ENCODE measurements around the gene GOLGA6D. TPM values are rescaled to one million over a fixed set of nuclear protein-coding genes. Genes with fewer than 3 reads are reported as not detected.
"Not testable (repeated sequence)": the region's sequence is repeated elsewhere in the genome, so short reads cannot be mapped to it uniquely, and the experiment has no call there.

The GOLGA6D gene, protein sequence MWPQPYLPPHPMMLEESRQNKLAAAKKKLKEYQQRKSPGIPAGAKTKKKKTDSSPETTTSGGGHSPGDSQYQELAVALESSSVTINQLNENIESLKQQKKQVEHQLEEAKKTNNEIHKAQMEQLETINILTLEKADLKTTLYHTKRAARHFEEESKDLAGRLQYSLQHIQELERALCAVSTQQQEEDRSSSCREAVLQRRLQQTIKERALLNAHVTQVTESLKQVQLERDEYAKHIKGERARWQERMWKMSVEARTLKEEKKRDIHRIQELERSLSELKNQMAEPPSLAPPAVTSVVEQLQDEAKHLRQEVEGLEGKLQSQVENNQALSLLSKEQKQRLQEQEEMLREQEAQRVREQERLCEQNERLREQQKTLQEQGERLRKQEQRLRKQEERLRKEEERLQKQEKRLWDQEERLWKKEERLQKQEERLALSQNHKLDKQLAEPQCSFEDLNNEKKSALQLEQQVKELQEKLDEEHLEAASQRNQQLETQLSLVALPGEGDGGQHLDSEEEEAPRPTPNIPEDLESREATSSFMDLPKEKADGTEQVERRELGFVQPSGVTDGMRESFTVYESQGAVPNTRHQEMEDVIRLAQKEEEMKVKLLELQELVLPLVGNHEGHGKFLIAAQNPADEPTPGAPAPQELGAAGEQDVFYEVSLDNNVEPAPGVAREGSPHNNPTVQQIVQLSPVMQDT
- total RNA-seq (2021) (2.1 to 2.6 TPM (median 2.6 TPM) in 3 replicates), Bru-seq, nascent RNA (percentile 13 among the genes with signal in this experiment)
- long read RNA-seq, experiment 1 = 0 reads
- long read RNA-seq, experiment 2 = 0 reads
- long read RNA-seq, experiment 3 = 0 reads

DNA sequence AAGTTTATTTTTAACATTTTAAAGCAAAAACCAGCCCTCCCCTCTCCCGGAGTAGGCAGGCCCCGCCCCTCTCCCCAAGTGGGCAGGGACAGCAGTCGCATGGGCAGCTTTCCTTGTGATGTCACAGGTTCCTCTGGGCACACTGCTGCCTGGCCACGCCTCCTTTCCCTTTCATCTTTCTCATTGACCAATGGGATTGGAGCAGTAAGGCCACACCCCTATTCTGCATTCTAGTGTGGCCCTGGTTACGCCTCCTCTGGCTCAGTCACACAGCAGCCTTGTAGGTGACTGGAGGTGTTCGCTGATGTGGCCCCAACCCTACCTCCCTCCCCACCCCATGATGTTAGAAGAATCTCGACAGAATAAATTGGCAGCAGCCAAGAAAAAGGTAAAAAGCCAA lies at the start of gene GOLGA6D:
Gene GOLGA6D, plus strand, starts transcription at position 264 of the 400 bp plus-strand sequence. Its CDS starts 41 bp downstream, at position 305.
- H3K4me3 Mint-ChIP-seq; H3K4me1 Mint-ChIP-seq; CTCF ChIA-PET; ATAC-seq; H3K27me3 Mint-ChIP-seq (ENCODE audit: low read depth); POLR2A ChIA-PET; H3K36me3 Mint-ChIP-seq; H3K9me3 Mint-ChIP-seq; H3K27ac Mint-ChIP-seq: not testable (repeated sequence)
- peak; percentile 50 for DNase-seq (ENCODE audit: low spot score)

GRCh38 chr15:75233504-75234190 lies 49.0 kb upstream of the GOLGA6D start:
- ChIA-PET POLR2A (no interaction called here), CTCF (interaction anchor here (0.9 kb wide), 1 partner anchor 13 kb away, joined by 4 read pairs; no protein-coding TSS in a partner anchor)
- no peak overlapping the region for H3K4me3 Mint-ChIP-seq
- ATAC-seq (no peak), DNase-seq (ENCODE audit: low spot score) (no peak)
- H3K36me3 Mint-ChIP-seq = no peaks in the 10 kb centered on the region
- peaks cover 17% of the 10 kb centered on the region for H3K4me1 Mint-ChIP-seq
- H3K9me3 Mint-ChIP-seq = no peaks in the 10 kb centered on the region
- no peak overlapping the region for H3K27ac Mint-ChIP-seq
- no peak for TF ChIP-seq JUN (CRISPR knock-in tag; IDR thresholded peaks at IDR 0.05)
- TF ChIP-seq, protein P1, sequence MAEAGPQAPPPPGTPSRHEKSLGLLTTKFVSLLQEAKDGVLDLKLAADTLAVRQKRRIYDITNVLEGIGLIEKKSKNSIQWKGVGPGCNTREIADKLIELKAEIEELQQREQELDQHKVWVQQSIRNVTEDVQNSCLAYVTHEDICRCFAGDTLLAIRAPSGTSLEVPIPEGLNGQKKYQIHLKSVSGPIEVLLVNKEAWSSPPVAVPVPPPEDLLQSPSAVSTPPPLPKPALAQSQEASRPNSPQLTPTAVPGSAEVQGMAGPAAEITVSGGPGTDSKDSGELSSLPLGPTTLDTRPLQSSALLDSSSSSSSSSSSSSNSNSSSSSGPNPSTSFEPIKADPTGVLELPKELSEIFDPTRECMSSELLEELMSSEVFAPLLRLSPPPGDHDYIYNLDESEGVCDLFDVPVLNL (CRISPR knock-in tag; IDR thresholded peaks at IDR 0.05; ENCODE audit: borderline replicate concordance, low read depth) = no peak
- TF ChIP-seq STAT6 (CRISPR knock-in tag; conservative IDR thresholded peaks at IDR 0.05; ENCODE audit: low read depth) = no peak
- no peak for TF ChIP-seq JAZF1 (CRISPR knock-in tag; IDR thresholded peaks at IDR 0.05)
- TF ChIP-seq, protein P2, sequence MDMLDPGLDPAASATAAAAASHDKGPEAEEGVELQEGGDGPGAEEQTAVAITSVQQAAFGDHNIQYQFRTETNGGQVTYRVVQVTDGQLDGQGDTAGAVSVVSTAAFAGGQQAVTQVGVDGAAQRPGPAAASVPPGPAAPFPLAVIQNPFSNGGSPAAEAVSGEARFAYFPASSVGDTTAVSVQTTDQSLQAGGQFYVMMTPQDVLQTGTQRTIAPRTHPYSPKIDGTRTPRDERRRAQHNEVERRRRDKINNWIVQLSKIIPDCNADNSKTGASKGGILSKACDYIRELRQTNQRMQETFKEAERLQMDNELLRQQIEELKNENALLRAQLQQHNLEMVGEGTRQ (CRISPR knock-in tag; IDR thresholded peaks at IDR 0.05) = no peak
- TF ChIP-seq SMAD4 (CRISPR knock-in tag; IDR thresholded peaks at IDR 0.05) = no peak
- peaks cover 18% of the 10 kb centered on the region for H3K27me3 Mint-ChIP-seq (ENCODE audit: low read depth)

- Mint-ChIP-seq H3K27me3 (ENCODE audit: low read depth) (peaks cover 20% of the 10 kb centered on the region), H3K36me3 (no peaks in the 10 kb centered on the region), H3K4me1 (peaks cover 17% of the 10 kb centered on the region), H3K27ac (no peak overlapping the region), H3K9me3 (no peaks in the 10 kb centered on the region), H3K4me3 (no peak overlapping the region)
- ATAC-seq (no peak), DNase-seq (ENCODE audit: low spot score) (peak; percentile 1)
- ChIA-PET CTCF (interaction anchor here (0.9 kb wide), 1 partner anchor 13 kb away, joined by 4 read pairs; no protein-coding TSS in a partner anchor), POLR2A (no interaction called here)
- TF ChIP-seq, protein P3, sequence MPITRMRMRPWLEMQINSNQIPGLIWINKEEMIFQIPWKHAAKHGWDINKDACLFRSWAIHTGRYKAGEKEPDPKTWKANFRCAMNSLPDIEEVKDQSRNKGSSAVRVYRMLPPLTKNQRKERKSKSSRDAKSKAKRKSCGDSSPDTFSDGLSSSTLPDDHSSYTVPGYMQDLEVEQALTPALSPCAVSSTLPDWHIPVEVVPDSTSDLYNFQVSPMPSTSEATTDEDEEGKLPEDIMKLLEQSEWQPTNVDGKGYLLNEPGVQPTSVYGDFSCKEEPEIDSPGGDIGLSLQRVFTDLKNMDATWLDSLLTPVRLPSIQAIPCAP (CRISPR knock-in tag; IDR thresholded peaks at IDR 0.05) = no peak
- TF ChIP-seq TCF7 (CRISPR knock-in tag; IDR thresholded peaks at IDR 0.05; ENCODE audit: low read depth) (no peak), AR (CRISPR knock-in tag; IDR thresholded peaks at IDR 0.05) (no peak), JUN (CRISPR knock-in tag; IDR thresholded peaks at IDR 0.05) (no peak), NR3C1 (CRISPR knock-in tag; conservative IDR thresholded peaks at IDR 0.05; ENCODE audit: low read depth) (no peak), PRRX2 (CRISPR knock-in tag; IDR thresholded peaks at IDR 0.05) (no peak), ERG (CRISPR knock-in tag; IDR thresholded peaks at IDR 0.05) (no peak), ELF4 (CRISPR knock-in tag; IDR thresholded peaks at IDR 0.05; ENCODE audit: low read depth) (no peak), E2F1 (CRISPR knock-in tag; IDR thresholded peaks at IDR 0.05) (no peak), TP53 (CRISPR knock-in tag; IDR thresholded peaks at IDR 0.05) (no peak)
Measured at GRCh38 chr15:75234191-75234810, 48.3 kb upstream of the GOLGA6D start.
